HepG2 (cell line): ENCODE results near the gene VAMP5. TPM values are rescaled to one million over a fixed set of nuclear protein-coding genes. Genes with fewer than 3 reads are reported as not detected.

Source experiments
- ADNP ChIP-seq: sonication (generic); formaldehyde crosslinking; IDR thresholded peaks from 2 replicates; pipeline ENCODE4 v1.4.0; 2020; ENCODE audit warnings: missing genetic modification reagents
- AKAP8 ChIP-seq: sonication (generic); formaldehyde crosslinking; IDR thresholded peaks from 2 replicates; pipeline ENCODE4 v1.5.1; 2020; ENCODE audit warnings: mild to moderate bottlenecking, missing genetic modification reagents
- ASH2L ChIP-seq: fragments of 300-600, 200-600 bp; sonication (generic); IDR thresholded peaks from 2 replicates; pipeline ENCODE4 v1.7.0; 2017; ENCODE audit warnings: low read depth, mild to moderate bottlenecking, moderate library complexity, mixed read lengths, low read length; ENCODE audit not compliant: insufficient read length
- ATF1 ChIP-seq: IDR thresholded peaks from 2 replicates; pipeline ENCODE4 v1.6.1; 2016; ENCODE audit warnings: mild to moderate bottlenecking, control low read depth
- GATAD2A ChIP-seq: IDR thresholded peaks from 2 replicates; pipeline ENCODE4 v1.6.1; 2016
- HNRNPUL1 ChIP-seq: fragments of 200-400 bp; formaldehyde crosslinking; IDR thresholded peaks from 2 replicates; pipeline ENCODE4 v1.6.1; 2017; ENCODE audit warnings: low read depth, mild to moderate bottlenecking, low read length, moderate library complexity
- HOXA9 ChIP-seq: sonication (generic); formaldehyde crosslinking; IDR thresholded peaks from 2 replicates; pipeline ENCODE4 v1.8.1; 2022; ENCODE audit warnings: missing genetic modification reagents, mild to moderate bottlenecking, moderate library complexity, borderline replicate concordance
- IKZF5 ChIP-seq: IDR thresholded peaks from 2 replicates; pipeline ENCODE4 v1.6.1; 2018; ENCODE audit warnings: missing genetic modification reagents, mild to moderate bottlenecking, missing compliant biosample characterization
- MTA1 ChIP-seq: sonication (generic); formaldehyde crosslinking; IDR thresholded peaks from 2 replicates; pipeline ENCODE4 v1.4.0; 2020; ENCODE audit warnings: missing genetic modification reagents, mild to moderate bottlenecking, borderline replicate concordance
- PHF21A ChIP-seq: sonication (generic); formaldehyde crosslinking; IDR thresholded peaks from 2 replicates; pipeline ENCODE4 v1.5.0; 2020; ENCODE audit warnings: mild to moderate bottlenecking, missing genetic modification reagents
- RXRB ChIP-seq: IDR thresholded peaks from 2 replicates; pipeline ENCODE4 v1.6.1; 2016; ENCODE audit warnings: borderline replicate concordance, missing genetic modification reagents, missing compliant biosample characterization
- SIN3A ChIP-seq: IDR thresholded peaks from 2 replicates; pipeline ENCODE4 v1.6.1; 2011; ENCODE audit warnings: low read depth, mild to moderate bottlenecking, control low read depth, low read length, borderline replicate concordance
- WIZ ChIP-seq: sonication (generic); formaldehyde crosslinking; IDR thresholded peaks from 2 replicates; pipeline ENCODE4 v1.5.1; 2020; ENCODE audit warnings: mild to moderate bottlenecking, missing genetic modification reagents
- ZFY ChIP-seq: sonication (generic); formaldehyde crosslinking; IDR thresholded peaks from 2 replicates; pipeline ENCODE4 v1.4.0; 2020; ENCODE audit warnings: missing genetic modification reagents
- ZKSCAN5 ChIP-seq: sonication (generic); formaldehyde crosslinking; IDR thresholded peaks from 2 replicates; pipeline ENCODE4 v1.5.1; 2020; ENCODE audit warnings: mild to moderate bottlenecking, missing genetic modification reagents
- ZNF138 ChIP-seq: sonication (generic); formaldehyde crosslinking; IDR thresholded peaks from 2 replicates; pipeline ENCODE4 v1.5.0; 2020; ENCODE audit warnings: mild to moderate bottlenecking, low read depth, missing genetic modification reagents
- ZNF3 ChIP-seq: IDR thresholded peaks from 2 replicates; pipeline ENCODE4 v1.7.0; 2017; ENCODE audit warnings: inconsistent platforms
- ZNF30 ChIP-seq: sonication (generic); formaldehyde crosslinking; IDR thresholded peaks from 2 replicates; pipeline ENCODE4 v1.5.0; 2020; ENCODE audit warnings: mild to moderate bottlenecking, missing genetic modification reagents
- ZNF672 ChIP-seq: sonication (generic); formaldehyde crosslinking; IDR thresholded peaks from 2 replicates; pipeline ENCODE4 v1.8.1; 2022; ENCODE audit warnings: missing genetic modification reagents
- ZNF720 ChIP-seq: sonication (generic); formaldehyde crosslinking; IDR thresholded peaks from 2 replicates; pipeline ENCODE4 v1.4.0; 2020; ENCODE audit warnings: missing genetic modification reagents
- ZNF761 ChIP-seq: sonication (generic); formaldehyde crosslinking; conservative IDR thresholded peaks from 2 replicates; pipeline ENCODE4 v1.4.0; 2020; ENCODE audit warnings: mild to moderate bottlenecking, missing genetic modification reagents
- ZNF781 ChIP-seq: sonication (generic); formaldehyde crosslinking; IDR thresholded peaks from 2 replicates; pipeline ENCODE4 v1.5.1; 2020; ENCODE audit warnings: borderline replicate concordance, mild to moderate bottlenecking, missing genetic modification reagents; ENCODE audit errors: not compliant biosample characterization
- polyA plus RNA-seq, 8 experiments: library from polyadenylated mRNA; depleted of rRNA in 3 of 8; stranded (reverse) in 7 of 8; unstranded in 1 of 8; fragments of >200 nt; fragmentation: Illumina TruSeq in 4 of 8; extraction: Trizol in 4 of 8; gene quantifications; 2 replicates each; pipeline versions ENCODE4 v1.2.1 to v1.2.3, GENCODE V29; 2011 to 2016; ENCODE audit warnings: low read depth in 4 of 8, missing spikeins in 1 of 8, mixed read lengths in 1 of 8; ENCODE audit not compliant: insufficient read depth in 1 of 8
- total RNA-seq, 5 experiments: library from RNA; depleted of rRNA; stranded (reverse); fragments of >200 nt; fragmentation: Illumina TruSeq; extraction: Trizol; gene quantifications; 2 replicates each; pipeline ENCODE4 v1.2.3, GENCODE V29; 2016; ENCODE audit warnings: low read depth in 1 of 5
- TF ChIP-seq, protein P1 (sequence below): sonication (generic); formaldehyde crosslinking; conservative IDR thresholded peaks from 2 replicates; pipeline ENCODE4 v1.4.0; 2020; ENCODE audit warnings: missing genetic modification reagents
- TF ChIP-seq, protein P2 (sequence below): sonication (generic); formaldehyde crosslinking; IDR thresholded peaks from 2 replicates; pipeline ENCODE4 v1.4.0; 2020; ENCODE audit warnings: low read depth, missing genetic modification reagents
- TF ChIP-seq, protein P3 (sequence below): sonication (generic); formaldehyde crosslinking; IDR thresholded peaks from 2 replicates; pipeline ENCODE4 v1.8.0; 2022; ENCODE audit warnings: mild to moderate bottlenecking, missing genetic modification reagents, borderline replicate concordance

The VAMP5 gene
- total and polyA plus RNA-seq, 2 of the 13 experiments (the other 11 are each of a cell fraction or from before 2014, with no cell fraction given): 7.2 to 56.7 TPM

- TF ChIP-seq IKZF5 (CRISPR knock-in tag): no peak; the same call in 1 of the 2 replicates
- no peak for TF ChIP-seq WIZ (CRISPR knock-in tag)
- no peak for TF ChIP-seq ZNF720 (CRISPR knock-in tag)
- TF ChIP-seq MTA1 (CRISPR knock-in tag): 0 out of 2 replicates have a peak, but pooled peaks have one; percentile 9
- no peak for TF ChIP-seq ZNF138
- no peak for TF ChIP-seq HNRNPUL1
- no peak for TF ChIP-seq ATF1 (CRISPR knock-in tag)
- 0 out of 2 replicates have a peak, but pooled peaks have one; percentile 13 for TF ChIP-seq ZKSCAN5 (CRISPR knock-in tag)
- peak; percentile 14 for TF ChIP-seq ZNF781 (CRISPR knock-in tag)
- TF ChIP-seq ZNF30 (CRISPR knock-in tag): no peak
- TF ChIP-seq SIN3A: 0 out of 2 replicates have a peak, but pooled peaks have one; percentile 29
- no peak for TF ChIP-seq ZNF761 (CRISPR knock-in tag)
- TF ChIP-seq, protein P1, sequence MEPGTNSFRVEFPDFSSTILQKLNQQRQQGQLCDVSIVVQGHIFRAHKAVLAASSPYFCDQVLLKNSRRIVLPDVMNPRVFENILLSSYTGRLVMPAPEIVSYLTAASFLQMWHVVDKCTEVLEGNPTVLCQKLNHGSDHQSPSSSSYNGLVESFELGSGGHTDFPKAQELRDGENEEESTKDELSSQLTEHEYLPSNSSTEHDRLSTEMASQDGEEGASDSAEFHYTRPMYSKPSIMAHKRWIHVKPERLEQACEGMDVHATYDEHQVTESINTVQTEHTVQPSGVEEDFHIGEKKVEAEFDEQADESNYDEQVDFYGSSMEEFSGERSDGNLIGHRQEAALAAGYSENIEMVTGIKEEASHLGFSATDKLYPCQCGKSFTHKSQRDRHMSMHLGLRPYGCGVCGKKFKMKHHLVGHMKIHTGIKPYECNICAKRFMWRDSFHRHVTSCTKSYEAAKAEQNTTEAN (CRISPR knock-in tag): no peak; the same call in 1 of the 2 replicates
- no peak for TF ChIP-seq ZFY (CRISPR knock-in tag)
- TF ChIP-seq RXRB: no peak
- TF ChIP-seq, protein P2, sequence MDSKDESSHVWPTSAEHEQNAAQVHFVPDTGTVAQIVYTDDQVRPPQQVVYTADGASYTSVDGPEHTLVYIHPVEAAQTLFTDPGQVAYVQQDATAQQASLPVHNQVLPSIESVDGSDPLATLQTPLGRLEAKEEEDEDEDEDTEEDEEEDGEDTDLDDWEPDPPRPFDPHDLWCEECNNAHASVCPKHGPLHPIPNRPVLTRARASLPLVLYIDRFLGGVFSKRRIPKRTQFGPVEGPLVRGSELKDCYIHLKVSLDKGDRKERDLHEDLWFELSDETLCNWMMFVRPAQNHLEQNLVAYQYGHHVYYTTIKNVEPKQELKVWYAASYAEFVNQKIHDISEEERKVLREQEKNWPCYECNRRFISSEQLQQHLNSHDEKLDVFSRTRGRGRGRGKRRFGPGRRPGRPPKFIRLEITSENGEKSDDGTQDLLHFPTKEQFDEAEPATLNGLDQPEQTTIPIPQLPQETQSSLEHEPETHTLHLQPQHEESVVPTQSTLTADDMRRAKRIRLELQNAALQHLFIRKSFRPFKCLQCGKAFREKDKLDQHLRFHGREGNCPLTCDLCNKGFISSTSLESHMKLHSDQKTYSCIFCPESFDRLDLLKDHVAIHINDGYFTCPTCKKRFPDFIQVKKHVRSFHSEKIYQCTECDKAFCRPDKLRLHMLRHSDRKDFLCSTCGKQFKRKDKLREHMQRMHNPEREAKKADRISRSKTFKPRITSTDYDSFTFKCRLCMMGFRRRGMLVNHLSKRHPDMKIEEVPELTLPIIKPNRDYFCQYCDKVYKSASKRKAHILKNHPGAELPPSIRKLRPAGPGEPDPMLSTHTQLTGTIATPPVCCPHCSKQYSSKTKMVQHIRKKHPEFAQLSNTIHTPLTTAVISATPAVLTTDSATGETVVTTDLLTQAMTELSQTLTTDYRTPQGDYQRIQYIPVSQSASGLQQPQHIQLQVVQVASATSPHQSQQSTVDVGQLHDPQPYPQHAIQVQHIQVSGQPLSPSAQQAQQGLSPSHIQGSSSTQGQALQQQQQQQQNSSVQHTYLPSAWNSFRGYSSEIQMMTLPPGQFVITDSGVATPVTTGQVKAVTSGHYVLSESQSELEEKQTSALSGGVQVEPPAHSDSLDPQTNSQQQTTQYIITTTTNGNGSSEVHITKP: 0 out of 2 replicates have a peak, but pooled peaks have one; percentile 1
- TF ChIP-seq ADNP (CRISPR knock-in tag): no peak
- TF ChIP-seq, protein P3, sequence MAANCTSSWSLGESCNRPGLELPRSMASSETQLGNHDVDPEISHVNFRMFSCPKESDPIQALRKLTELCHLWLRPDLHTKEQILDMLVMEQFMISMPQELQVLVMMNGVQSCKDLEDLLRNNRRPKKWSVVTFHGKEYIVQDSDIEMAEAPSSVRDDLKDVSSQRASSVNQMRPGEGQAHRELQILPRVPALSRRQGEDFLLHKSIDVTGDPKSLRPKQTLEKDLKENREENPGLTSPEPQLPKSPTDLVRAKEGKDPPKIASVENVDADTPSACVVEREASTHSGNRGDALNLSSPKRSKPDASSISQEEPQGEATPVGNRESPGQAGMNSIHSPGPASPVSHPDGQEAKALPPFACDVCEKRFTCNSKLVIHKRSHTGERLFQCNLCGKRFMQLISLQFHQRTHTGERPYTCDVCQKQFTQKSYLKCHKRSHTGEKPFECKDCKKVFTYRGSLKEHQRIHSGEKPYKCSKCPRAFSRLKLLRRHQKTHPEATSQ (CRISPR knock-in tag): no peak
- no peak for TF ChIP-seq ZNF3
- no peak for TF ChIP-seq PHF21A
- no peak for TF ChIP-seq HOXA9 (CRISPR knock-in tag)
- no peak for TF ChIP-seq ZNF672
- TF ChIP-seq GATAD2A (CRISPR knock-in tag): no peak
- no peak for TF ChIP-seq AKAP8 (CRISPR knock-in tag)
- TF ChIP-seq ASH2L: peak; percentile 5
Measured at GRCh38 chr2:85596026-85596333, 11.7 kb downstream of the VAMP5 start (continued).
